ENCODE measurements around the gene BCO1.
A peak's percentile ranks its signal among the peaks of the same experiment; 100 is the strongest.

The BCO1 gene, protein sequence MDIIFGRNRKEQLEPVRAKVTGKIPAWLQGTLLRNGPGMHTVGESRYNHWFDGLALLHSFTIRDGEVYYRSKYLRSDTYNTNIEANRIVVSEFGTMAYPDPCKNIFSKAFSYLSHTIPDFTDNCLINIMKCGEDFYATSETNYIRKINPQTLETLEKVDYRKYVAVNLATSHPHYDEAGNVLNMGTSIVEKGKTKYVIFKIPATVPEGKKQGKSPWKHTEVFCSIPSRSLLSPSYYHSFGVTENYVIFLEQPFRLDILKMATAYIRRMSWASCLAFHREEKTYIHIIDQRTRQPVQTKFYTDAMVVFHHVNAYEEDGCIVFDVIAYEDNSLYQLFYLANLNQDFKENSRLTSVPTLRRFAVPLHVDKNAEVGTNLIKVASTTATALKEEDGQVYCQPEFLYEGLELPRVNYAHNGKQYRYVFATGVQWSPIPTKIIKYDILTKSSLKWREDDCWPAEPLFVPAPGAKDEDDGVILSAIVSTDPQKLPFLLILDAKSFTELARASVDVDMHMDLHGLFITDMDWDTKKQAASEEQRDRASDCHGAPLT

DNA sequence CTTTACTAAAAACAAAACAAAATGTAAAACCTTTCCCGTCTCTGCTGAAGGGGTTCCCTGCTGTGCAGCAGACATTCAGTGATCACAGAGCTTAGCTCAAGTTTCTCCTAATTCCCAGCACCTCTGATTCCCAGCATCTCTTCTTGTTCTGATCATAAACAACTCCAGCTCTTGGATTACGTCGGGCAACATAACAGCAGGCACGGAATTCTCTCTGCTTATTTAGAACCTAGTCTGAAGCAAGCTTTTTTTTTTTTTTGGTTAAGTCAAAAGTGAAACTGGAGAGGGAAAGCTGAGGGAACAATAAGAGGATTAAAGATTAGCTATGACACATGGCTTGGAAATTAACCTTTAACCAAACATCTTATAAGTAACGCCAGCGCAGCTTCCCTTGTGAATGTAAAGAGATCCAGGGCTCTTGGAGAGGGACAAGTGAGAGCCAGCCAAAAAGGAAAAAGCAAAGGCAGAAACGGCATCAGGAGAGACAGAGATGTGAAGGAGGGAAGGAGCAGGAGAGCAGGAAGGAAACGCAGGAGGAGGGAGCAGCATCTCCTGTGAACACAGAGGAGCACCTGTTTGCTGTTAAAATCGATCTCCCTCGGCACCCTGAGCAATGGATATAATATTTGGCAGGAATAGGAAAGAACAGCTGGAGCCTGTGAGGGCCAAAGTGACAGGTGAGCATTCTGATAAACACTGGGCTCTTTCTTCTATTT, at the start of gene BCO1:
BCO1 (plus strand) TSS at position 394 of the 716 bp plus-strand sequence; CDS start at position 614, 220 bp downstream.
- TF ChIP-seq ZNF133 (tag by site-specific recombination; IDR thresholded peaks at IDR 0.05) (no peak), ZBTB20 (tag by site-specific recombination; IDR thresholded peaks at IDR 0.05) (peak; percentile 76), SCRT2 (tag by site-specific recombination; IDR thresholded peaks at IDR 0.05) (peak; percentile 77), SCRT1 (tag by site-specific recombination; IDR thresholded peaks at IDR 0.05; ENCODE audit: borderline replicate concordance) (peak; percentile 49; the same call in 1 of the 2 replicates), ZNF558 (tag by site-specific recombination; IDR thresholded peaks at IDR 0.05) (no peak), ZNF792 (tag by site-specific recombination; IDR thresholded peaks at IDR 0.05) (no peak), ZNF600 (tag by site-specific recombination; IDR thresholded peaks at IDR 0.05) (peak; percentile 77; the same call in 1 of the 2 replicates), PRDM1 (tag by site-specific recombination; IDR thresholded peaks at IDR 0.05) (peak; percentile 79), ZNF596 (tag by site-specific recombination; IDR thresholded peaks at IDR 0.05) (0 out of 2 replicates have a peak, but pooled peaks have one; percentile 17), ZNF24 (tag by site-specific recombination; IDR thresholded peaks at IDR 0.05) (0 out of 2 replicates have a peak, but pooled peaks have one; percentile 44), IKZF3 (tag by site-specific recombination; IDR thresholded peaks at IDR 0.05) (0 out of 2 replicates have a peak, but pooled peaks have one; percentile 13), ZNF660 (tag by site-specific recombination; IDR thresholded peaks at IDR 0.05) (peak; percentile 68; the same call in 1 of the 2 replicates), ZNF561 (tag by site-specific recombination; IDR thresholded peaks at IDR 0.05; ENCODE audit: borderline replicate concordance) (0 out of 2 replicates have a peak, but pooled peaks have one; percentile 37), ZNF510 (tag by site-specific recombination; IDR thresholded peaks at IDR 0.05; ENCODE audit: insufficient replicate concordance) (peak; percentile 89), ZBTB1 (tag by site-specific recombination; IDR thresholded peaks at IDR 0.05) (no peak), ZIC2 (tag by site-specific recombination; IDR thresholded peaks at IDR 0.05) (peak; percentile 27; the same call in 1 of the 2 replicates), ZNF335 (tag by site-specific recombination; conservative IDR thresholded peaks at IDR 0.05) (peak; percentile 55), ZNF366 (tag by site-specific recombination; conservative IDR thresholded peaks at IDR 0.05) (peak; percentile 57), ZNF394 (tag by site-specific recombination; IDR thresholded peaks at IDR 0.05; ENCODE audit: borderline replicate concordance) (peak; percentile 44; the same call in 1 of the 2 replicates), ZNF843 (tag by site-specific recombination; IDR thresholded peaks at IDR 0.05) (peak; percentile 13; the same call in 1 of the 2 replicates), ZFHX2 (tag by site-specific recombination; conservative IDR thresholded peaks at IDR 0.05) (no peak), ZBTB17 (tag by site-specific recombination; IDR thresholded peaks at IDR 0.05) (peak; percentile 96), KLF7 (tag by site-specific recombination; IDR thresholded peaks at IDR 0.05; ENCODE audit: borderline replicate concordance) (no peak), ZNF629 (tag by site-specific recombination; IDR thresholded peaks at IDR 0.05) (0 out of 2 replicates have a peak, but pooled peaks have one; percentile 25)
- TF ChIP-seq, protein P1, sequence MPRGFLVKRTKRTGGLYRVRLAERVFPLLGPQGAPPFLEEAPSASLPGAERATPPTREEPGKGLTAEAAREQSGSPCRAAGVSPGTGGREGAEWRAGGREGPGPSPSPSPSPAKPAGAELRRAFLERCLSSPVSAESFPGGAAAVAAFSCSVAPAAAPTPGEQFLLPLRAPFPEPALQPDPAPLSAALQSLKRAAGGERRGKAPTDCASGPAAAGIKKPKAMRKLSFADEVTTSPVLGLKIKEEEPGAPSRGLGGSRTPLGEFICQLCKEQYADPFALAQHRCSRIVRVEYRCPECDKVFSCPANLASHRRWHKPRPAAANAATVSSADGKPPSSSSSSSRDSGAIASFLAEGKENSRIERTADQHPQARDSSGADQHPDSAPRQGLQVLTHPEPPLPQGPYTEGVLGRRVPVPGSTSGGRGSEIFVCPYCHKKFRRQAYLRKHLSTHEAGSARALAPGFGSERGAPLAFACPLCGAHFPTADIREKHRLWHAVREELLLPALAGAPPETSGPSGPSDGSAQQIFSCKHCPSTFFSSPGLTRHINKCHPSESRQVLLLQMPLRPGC (tag by site-specific recombination; IDR thresholded peaks at IDR 0.05), result 0 out of 2 replicates have a peak, but pooled peaks have one; percentile 31
- TF ChIP-seq, protein P2, sequence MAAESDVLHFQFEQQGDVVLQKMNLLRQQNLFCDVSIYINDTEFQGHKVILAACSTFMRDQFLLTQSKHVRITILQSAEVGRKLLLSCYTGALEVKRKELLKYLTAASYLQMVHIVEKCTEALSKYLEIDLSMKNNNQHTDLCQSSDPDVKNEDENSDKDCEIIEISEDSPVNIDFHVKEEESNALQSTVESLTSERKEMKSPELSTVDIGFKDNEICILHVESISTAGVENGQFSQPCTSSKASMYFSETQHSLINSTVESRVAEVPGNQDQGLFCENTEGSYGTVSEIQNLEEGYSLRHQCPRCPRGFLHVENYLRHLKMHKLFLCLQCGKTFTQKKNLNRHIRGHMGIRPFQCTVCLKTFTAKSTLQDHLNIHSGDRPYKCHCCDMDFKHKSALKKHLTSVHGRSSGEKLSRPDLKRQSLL (tag by site-specific recombination; IDR thresholded peaks at IDR 0.05), result peak; percentile 19; the same call in 1 of the 2 replicates
- TF ChIP-seq, protein P3, sequence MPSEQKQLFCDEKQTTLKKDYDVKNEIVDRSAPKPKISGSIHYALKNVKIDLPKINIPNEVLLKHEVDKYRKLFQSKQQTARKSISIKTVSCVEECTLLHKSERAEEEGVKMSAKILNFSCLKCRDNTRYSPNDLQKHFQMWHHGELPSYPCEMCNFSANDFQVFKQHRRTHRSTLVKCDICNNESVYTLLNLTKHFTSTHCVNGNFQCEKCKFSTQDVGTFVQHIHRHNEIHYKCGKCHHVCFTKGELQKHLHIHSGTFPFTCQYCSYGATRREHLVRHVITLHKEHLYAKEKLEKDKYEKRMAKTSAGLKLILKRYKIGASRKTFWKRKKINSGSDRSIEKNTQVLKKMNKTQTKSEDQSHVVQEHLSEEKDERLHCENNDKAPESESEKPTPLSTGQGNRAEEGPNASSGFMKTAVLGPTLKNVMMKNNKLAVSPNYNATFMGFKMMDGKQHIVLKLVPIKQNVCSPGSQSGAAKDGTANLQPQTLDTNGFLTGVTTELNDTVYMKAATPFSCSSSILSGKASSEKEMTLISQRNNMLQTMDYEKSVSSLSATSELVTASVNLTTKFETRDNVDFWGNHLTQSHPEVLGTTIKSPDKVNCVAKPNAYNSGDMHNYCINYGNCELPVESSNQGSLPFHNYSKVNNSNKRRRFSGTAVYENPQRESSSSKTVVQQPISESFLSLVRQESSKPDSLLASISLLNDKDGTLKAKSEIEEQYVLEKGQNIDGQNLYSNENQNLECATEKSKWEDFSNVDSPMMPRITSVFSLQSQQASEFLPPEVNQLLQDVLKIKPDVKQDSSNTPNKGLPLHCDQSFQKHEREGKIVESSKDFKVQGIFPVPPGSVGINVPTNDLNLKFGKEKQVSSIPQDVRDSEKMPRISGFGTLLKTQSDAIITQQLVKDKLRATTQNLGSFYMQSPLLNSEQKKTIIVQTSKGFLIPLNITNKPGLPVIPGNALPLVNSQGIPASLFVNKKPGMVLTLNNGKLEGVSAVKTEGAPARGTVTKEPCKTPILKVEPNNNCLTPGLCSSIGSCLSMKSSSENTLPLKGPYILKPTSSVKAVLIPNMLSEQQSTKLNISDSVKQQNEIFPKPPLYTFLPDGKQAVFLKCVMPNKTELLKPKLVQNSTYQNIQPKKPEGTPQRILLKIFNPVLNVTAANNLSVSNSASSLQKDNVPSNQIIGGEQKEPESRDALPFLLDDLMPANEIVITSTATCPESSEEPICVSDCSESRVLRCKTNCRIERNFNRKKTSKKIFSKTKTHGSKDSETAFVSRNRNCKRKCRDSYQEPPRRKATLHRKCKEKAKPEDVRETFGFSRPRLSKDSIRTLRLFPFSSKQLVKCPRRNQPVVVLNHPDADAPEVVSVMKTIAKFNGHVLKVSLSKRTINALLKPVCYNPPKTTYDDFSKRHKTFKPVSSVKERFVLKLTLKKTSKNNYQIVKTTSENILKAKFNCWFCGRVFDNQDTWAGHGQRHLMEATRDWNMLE (tag by site-specific recombination; conservative IDR thresholded peaks at IDR 0.05; ENCODE audit: low read depth), result no peak
- ChIA-PET POLR2A (no interaction called here), CTCF (interaction anchor here (0.7 to 1.4 kb wide), 3 partner anchors 23 to 119 kb away, joined by 3 to 10 read pairs (median 5); no protein-coding TSS in a partner anchor)
- Histone ChIP-seq H3K27ac (ENCODE audit: extremely low read depth, low read depth, low read length) (0 out of 2 replicates have a peak within 1 kb of the TSS, but pooled peaks have one; percentile 19), H3K4me3 (ENCODE audit: low read depth, low read length) (peak within 1 kb of the TSS; percentile 16), H3K4me1 (ENCODE audit: control insufficient read depth, insufficient read depth, low read length) (no peaks in the 10 kb centered on the region), H3K36me3 (ENCODE audit: control insufficient read depth in 2 of 2, insufficient read depth in 1 of 2, low read length in 2 of 2) (no peaks in the 10 kb centered on the region), H3K9me3 (ENCODE audit: control insufficient read depth, insufficient read depth, low read depth, low read length) (no peaks in the 10 kb centered on the region)

Measured in HEK293 (cell line).